Activated T-cell treated with anti-CD3 and anti-CD28 coated beads for 48 hours (primary cell): Measurements from ENCODE around the gene MOB2.
"Not testable (repeated sequence)": the region's sequence is repeated elsewhere in the genome, so short reads cannot be mapped to it uniquely, and the experiment has no call there.

Source experiments
- DNase-seq: peaks from one replicate; pipeline ENCODE4 v3.0.0-alpha.2; 2020; ENCODE audit warnings: low read depth

MOB2 gene

GRCh38 chr11:1518301-1518700 lies 31.7 kb upstream of the MOB2 start:
- DNase-seq: no peak

- DNase-seq: no peak
Measured at GRCh38 chr11:1517117-1518005, 30.8 kb upstream of the MOB2 start.

- no peak for DNase-seq
Measured at GRCh38 chr11:1516273-1517067, 29.9 kb upstream of the MOB2 start.

- DNase-seq: peak; percentile 71
Measured at GRCh38 chr11:1515082-1516060, 28.8 kb upstream of the MOB2 start.

- DNase-seq: no peak
Measured at GRCh38 chr11:1514336-1515061, 27.9 kb upstream of the MOB2 start.

GRCh38 chr11:1513326-1514296 lies 27.0 kb upstream of the MOB2 start:
- DNase-seq: no peak

GRCh38 chr11:1512531-1513258 lies 26.1 kb upstream of the MOB2 start:
- DNase-seq: not testable (repeated sequence)

GRCh38 chr11:1511937-1512496 lies 25.4 kb upstream of the MOB2 start:
- DNase-seq: no peak

- DNase-seq: no peak
Measured at GRCh38 chr11:1510928-1511327, 24.3 kb upstream of the MOB2 start.

- not testable (repeated sequence) for DNase-seq
Measured at GRCh38 chr11:1510351-1510750, 23.8 kb upstream of the MOB2 start.

- DNase-seq: no peak
Measured at GRCh38 chr11:1509626-1510255, 23.2 kb upstream of the MOB2 start.

GRCh38 chr11:1508986-1509385 lies 22.4 kb upstream of the MOB2 start:
- DNase-seq: no peak

GRCh38 chr11:1508491-1508891 lies 21.9 kb upstream of the MOB2 start:
- no peak for DNase-seq

GRCh38 chr11:1507381-1508140 lies 21.0 kb upstream of the MOB2 start:
- no peak for DNase-seq

GRCh38 chr11:1506981-1507380 lies 20.4 kb upstream of the MOB2 start:
- no peak for DNase-seq

GRCh38 chr11:1505480-1505879 lies 18.9 kb upstream of the MOB2 start:
- no peak for DNase-seq

GRCh38 chr11:1504581-1505290 lies 18.2 kb upstream of the MOB2 start:
- DNase-seq: no peak
